Stimulated activated CD8-positive, alpha-beta memory T cell treated with anti-CD3 and anti-CD28 coated beads, Interleukin-7, amount 100 ng/mL, for 4 hours (primary cell): ENCODE data around the gene JARID2.
A peak's percentile ranks its signal among the peaks of the same experiment; 100 is the strongest.

Experiments used
- DNase-seq, 2 donors: peaks; one replicate each; pipeline ENCODE4 v3.0.0-alpha.2; 2020; ENCODE audit warnings: low read depth in 2 of 2

The JARID2 gene

DNA sequence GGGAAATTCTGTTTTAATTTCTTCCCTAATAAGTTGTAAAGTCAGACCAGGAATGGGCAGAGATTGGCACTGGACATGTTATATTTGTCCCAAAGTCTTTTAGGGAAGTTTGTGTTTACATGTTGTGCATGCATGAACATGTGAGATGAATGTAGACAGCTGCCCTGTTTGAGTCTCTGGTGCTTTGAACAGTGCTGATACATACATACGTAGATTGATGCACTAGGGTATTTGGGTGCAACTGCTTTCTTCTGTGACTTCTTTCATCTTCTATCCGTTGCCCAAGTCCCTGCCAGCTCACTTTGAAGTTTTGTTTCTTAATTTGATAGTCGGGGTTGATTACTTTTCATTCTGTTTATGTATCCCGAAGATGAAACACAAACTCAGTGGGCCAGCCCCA is 216.4 kb downstream of the JARID2 start:
- DNase-seq, result no peak

DNA sequence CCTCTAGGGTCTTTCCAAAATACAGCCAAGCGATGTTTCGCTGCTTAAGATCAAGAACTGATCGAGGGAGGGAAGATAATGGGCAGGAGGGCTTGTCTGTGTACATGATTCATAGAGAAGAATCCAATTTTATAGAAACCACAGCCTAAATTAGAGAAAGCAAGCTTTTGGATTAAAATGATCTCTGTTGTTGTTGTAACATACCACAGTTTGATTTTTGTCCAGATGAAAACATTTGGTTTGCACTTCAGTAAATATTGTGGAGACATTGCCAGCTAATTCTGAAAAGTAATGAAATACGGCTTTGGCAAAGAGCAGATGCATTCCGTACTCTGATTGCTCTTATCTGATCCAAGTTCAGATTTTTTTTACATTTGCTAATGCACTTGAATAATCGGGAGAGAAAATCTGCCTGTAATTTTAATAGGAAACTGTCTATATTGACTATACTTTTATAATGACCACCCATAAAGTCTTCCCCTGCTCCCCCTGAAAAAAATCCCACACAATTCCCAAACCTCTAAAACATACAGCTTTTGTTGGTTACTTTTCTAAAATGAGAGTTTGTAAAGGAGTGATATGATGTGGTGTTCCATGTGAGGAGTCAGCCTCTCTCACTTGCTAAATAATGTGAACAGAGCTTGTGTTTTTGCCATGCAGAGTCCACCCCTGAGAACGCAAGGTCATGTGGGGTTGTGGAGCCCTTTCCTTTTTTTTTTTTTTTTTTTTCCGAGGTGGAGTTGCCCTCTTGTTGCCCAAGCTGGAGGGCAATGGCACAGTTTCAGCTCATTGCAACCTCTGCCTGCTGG is 217.1 kb downstream of the JARID2 start:
- DNase-seq, result no peak

DNA sequence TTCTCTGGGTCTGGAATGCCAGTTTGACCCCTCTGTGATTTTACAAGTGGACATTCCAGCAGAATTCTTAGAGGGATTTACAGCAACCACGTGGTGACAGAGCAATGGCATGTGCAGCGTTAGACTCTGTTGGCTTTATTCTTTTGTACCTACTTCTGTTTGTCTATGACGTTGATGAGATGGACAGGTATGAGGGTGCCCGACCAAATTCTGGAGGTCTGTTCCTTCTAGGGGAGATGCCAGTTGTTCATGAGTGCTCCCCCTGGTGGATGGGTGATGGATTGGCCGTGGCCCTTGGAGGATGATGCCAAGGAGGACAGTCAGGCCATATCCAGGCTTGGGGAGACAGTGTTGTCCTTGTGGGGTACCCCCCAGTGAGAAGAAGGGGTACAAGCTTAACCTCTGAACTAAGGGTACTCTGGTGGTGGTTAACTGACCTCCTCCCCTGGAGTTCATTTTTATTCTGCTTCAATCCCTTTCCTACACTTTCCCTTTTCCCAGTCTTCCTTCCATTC is 218.4 kb downstream of the JARID2 start:
- peak; percentile 18 to 26 for DNase-seq

DNA sequence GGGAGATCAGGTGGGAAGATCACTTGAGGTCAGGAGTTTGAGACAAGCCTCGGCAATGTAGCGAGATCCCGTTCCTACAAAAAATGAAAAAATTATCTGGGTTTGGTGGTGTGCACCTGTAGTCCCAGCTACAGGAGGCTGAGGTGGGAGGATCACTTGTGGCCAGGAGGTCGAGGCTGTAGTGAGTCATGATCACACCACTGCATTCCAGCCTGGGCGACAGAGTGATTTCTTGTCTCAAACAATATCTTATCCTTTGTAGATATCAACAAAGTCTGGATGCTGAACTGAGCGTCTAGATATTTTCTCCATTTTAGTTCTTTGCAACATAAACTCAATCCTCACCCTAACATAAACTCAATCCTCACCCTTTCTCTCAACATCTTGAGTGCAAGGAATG is 219.3 kb downstream of the JARID2 start:
- no peak for DNase-seq

DNA sequence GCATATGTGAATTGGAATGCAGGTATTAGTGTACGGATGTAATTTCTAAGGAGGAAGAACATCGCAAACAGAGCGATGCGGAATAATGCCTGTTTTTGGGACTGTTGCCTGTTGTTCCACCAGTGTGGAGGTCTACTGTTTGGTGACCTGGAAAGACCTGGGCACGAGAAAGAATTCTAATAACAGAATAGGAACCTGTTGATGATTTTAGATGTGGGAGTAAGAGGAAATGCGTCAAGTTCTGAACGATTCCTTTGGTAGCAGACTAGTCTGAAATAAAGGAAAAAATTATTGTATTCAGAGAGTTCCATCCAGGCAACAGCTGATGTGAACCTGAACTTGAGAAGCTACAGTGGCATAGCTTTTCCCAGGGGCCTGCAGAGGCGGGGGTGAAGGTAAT is 224.9 kb downstream of the JARID2 start:
- DNase-seq, result no peak

DNA sequence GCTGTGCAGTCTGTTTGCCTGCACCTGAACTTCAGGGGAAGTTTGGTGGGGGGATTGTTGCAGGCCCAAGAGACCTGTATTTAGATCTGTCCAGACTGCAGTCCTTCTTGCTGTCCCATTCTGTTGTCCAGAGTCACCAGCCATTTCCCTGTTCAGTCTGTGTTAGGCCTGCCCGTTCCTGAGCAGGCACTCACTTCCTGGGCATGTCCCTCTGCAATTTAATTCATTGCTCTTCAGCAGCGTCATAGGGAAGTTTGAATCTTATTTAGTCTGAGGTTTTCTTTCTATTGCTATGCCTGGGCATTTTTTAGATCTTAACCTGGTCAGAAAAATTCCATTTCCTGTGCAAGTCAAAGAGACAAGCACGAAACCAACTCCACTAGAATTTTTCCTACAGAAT is 226.8 kb downstream of the JARID2 start:
- no peak for DNase-seq

DNA sequence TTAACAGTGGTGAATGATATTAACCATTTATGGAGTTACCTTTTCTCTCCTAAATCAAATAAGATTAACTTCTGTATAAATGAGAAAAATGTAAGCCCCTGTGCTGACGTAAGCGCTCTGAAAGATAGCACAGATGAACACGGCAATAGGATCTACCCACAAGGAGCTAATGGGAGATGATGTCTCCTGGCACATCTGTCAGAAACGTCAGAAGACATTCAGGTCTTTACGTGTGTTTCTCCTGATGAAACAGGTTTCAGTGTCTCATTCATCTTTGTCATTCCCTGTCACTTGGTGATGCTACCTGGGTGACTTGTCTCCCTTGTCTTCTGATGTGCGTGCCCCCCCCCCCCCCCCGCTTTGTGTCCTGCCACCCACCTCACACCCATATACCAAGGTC is 227.3 kb downstream of the JARID2 start:
- DNase-seq, result no peak

DNA sequence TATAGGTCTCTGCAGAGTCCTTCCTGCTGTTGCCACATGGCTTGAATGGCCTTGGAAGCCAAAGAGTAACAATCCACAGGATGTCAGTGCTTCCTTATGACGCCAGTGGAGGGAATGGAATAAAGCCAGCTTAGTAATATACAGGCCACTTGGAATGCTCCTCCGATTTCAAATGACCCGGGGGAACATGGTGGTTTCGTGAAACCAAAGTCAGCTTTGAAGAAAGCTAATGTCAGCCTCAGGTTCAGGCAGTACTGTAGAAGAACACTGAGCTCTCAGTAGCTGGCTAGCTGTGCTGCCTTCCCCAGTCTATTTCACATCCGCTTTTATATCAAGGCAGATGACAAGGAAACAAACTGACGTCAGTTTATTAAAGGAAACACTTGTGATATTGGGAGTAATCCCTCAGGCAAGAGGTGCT is 227.9 kb downstream of the JARID2 start:
- DNase-seq, result no peak

DNA sequence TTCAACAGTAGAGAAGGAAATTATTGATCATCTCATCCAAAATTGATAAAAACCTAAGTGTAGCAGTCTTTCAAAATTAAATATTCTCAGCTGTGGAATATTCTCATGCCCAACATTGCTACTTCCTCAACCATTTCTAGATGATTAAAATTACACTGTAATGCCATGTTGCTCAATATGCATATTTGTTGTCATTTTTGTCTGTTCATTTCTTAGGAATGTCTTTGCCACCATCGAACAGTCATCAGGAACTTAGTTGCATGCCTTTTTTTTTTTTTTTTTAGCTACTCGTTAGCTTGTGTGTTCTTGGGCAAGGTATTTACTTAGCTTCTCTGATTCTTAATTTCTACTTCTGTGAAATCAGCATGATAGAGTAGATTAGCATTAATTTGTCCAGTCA is 228.3 kb downstream of the JARID2 start:
- DNase-seq, result no peak

DNA sequence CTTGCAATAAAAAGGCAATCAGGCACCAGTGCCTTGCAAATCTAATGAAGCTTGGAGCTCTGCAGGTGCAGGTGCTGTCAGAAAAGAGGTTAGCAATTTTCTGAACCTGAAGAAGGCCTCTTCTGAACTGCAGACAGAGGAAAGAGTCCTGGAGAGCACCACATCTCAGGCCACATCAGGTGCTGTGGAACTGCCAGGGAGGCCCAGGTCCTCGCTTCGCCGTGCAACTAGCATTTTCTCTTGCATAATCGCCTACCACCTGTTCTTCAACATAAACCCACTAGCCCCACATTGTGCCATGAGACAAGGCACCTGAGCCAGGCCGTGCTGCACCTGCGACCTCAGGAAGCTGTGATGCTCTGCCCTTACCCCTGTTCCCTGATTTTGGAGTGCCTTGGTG is 229.4 kb downstream of the JARID2 start:
- DNase-seq, result no peak

DNA sequence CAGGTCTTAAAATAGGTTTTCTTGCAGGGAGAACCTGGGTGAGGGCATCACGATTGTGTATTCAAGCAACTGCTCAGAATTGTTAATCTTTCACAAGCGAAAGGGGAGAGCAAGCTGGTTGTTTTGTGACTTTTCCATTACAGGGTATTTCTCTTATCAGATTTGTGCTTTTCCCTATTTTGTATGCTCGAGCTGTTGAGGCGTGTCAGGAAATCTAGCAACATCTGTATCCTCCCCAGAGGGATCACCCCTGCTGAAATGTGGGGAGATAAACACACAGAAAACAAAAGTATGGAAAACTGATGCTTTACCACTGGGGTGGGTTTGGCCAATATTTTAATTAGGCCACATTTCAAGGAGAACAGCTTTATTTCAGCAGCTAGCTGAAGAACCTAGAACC is 230.0 kb downstream of the JARID2 start:
- no peak for DNase-seq

DNA sequence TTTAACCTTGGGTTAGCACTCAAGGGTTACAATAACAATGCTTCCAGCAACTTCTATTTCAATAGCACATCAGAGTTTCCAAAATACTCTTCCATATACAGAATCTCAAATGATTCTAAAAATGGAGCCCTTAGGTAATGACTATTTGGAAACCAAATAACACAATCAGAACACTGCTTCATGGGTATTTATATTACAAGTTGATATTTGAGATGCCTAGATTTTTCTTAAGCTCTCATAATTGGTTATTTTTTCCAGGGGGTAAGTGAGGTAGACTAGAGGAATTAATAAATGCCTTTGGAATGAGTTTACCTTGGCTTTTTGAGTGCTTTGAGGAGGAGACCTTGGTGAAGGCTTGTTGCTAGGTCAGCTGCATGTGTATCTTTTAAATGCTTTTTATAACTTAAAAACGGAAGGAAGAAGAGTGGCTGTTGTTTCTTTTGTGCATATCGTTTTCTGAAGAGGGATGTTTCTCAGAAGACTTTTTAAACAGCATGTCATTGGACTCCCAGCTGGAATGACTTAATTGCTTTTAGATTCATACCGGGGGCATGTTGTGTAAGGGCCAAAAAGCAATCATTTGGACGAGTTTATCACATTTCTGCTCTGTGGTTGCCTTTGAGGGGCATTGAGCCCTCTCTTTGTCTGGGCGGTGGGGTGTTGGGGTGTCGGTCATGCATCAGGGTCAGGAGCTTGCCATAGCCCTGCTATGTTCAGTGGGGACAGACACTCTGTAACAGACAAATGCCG is 230.9 kb downstream of the JARID2 start:
- no peak for DNase-seq

DNA sequence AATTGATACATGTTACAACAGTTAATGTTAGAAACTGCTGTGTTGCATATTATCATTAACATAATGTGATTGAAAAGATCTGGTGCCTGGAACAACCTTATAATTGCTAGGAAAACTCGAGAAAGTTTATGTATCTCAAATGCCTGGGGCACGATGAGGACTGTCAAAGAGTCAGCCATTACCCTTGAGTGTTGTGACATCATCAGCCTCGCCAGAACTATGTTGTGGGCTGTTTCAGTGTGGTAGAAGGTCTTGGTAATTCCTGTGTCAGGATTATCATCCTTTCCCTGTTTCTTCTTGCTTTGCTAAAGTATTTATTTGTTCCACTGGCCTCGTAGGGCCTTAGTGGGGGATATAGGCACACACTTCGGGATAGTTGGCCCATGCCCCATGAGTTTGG is 231.9 kb downstream of the JARID2 start:
- no peak for DNase-seq

DNA sequence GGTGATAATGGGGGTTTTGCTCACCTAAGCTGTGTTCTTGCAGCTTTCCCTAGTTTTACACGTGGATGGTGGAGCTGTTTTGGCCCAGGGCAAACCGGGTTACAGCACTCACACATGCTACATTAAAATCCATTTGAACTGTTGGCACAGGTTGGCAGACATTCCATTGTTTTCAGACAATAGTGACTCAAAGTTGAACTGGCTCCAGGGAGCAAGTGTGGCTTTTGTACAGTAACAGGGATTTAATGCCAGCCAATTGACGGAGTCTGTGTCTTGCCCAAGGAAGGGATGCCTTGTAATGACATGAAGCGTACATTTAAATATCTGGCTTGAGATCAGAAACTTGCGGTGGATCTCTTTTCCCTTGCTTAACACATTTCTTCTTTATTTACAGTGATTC is 233.9 kb downstream of the JARID2 start:
- no peak for DNase-seq

DNA sequence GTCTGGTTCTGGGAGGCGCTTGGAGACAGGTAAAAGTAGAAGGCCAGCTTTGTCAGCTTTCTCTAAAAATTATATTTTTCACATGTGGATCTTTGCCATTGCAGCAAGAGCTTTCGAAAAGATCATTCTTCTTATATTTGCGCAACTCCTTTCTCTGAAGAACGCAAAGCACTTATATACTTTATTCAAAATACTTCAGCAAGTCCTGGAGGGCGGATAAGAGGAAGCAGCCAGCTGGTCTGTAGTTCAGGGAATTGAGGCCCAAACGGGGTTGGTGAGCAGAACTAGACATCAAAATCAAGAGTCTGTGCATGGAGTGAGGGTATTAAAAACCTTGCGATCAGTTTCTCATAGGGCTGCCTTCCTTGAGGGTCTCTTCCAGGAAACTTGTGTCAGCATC is 234.7 kb downstream of the JARID2 start:
- no peak for DNase-seq

DNA sequence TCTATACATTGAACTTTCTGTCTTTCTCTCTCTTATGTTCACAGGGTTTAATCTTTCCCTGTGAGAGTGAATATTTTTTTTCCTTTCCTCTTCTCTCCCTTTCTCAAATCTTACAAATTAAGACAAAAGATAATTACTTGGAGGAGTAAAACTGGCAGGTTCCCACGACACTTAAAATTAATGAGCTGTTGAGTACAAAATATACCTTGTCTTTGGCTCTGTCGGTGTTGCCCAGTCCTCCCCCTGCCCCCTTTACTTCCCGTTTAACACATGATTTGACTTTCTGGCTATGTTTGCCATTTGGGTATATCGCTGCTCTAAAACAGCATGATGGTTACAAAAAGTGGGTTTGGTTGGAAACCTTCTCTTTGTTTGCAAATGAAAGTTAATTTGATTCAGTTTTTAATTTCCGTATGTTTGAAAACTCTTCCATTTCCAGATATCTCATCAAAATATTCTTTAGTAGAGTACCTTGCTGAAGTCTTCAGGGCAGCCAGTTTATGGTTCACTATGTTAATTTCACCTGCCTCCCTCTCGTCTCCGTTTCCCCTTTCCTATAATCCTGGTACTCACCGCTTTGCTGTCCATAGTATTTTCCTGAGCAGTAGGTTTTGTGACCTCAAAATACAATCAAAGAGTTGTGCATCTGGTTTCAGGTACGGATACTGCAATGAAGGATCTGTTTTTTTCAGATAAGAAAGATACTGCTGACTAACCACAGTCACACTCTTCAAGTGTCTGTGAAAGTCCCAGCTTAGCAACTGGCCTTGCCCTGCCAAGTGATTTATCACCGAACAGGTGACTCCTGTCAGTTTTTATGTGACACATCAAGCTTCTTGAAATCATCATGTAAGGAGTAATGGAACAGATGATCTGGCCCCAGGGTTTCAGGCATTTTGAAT is 235.8 kb downstream of the JARID2 start:
- no peak for DNase-seq

DNA sequence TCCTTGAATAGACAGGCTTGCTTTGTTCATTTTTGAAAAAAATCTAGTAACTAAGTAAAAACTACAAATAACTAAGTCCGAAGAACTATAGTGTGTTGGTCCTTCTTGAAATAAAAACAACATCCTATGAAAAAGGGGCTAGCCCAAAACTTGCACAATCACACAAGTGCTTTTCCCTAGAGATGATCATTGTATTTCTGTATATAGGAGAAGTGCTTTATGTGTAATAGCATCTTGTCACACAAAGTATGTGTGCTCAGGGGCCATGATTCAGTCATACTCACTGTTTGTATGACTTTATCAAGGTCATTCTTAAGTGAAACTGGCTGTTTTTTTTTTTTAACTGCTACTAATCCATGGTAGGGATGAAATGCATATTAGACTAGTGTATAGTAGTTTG is 237.2 kb downstream of the JARID2 start:
- DNase-seq, result no peak

DNA sequence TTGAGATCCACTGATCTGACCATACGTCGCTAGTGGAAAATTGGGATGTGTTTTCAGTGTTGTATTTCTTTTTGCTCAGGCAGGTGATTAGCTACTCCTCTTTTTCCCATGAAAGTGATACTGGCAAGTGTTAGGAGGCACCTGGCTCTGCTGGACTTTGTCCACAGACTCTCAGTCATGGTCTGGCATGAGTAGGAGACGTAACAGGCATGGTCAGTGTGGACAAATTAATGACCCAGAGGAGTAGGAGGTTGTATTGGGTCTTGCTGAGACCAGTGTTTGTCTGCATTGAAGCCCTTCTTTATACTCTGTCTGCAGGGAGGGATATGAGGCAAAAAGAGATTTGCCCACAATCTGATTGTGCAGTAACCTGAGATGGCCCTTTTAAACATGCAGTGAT is 238.3 kb downstream of the JARID2 start:
- DNase-seq, result no peak

DNA sequence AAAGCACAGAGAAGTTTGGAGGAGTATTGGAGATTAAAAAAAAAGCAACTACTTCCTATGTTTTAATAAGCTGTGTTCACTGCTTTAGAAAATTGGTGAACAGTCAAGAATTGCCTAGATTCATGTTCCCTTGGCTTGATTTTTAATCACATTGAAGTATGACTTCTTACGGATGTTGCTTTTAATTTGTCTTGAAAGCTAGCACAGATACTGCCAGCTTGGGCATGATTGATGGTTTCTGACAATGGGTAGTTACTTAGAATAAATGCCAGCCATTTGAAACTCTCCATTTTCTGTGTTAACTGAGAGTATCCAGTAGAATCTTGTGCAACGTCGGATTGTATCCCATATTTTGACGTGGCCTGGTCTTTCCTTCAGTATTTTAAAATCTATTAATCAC is 239.0 kb downstream of the JARID2 start:
- DNase-seq, result no peak

DNA sequence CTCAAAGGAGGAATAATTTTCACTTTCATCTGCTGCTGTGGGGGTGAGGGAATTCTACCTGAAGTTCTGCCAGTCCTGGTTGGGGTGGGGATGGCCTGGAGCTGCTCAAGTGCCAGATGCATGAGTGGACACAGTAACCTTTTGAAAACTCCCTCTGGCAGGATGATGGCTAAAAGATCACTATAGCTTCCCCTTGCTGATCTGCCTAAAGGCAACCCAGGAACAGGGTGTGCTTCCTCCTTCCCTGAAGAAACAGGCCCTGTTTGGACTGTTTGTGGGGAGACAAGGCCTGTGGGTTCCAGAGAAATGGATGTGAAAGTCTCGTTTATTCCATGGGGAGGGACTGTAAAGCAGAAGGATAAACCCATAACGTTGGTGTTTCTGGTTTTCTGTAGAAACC is 240.1 kb downstream of the JARID2 start:
- DNase-seq, result no peak

DNA sequence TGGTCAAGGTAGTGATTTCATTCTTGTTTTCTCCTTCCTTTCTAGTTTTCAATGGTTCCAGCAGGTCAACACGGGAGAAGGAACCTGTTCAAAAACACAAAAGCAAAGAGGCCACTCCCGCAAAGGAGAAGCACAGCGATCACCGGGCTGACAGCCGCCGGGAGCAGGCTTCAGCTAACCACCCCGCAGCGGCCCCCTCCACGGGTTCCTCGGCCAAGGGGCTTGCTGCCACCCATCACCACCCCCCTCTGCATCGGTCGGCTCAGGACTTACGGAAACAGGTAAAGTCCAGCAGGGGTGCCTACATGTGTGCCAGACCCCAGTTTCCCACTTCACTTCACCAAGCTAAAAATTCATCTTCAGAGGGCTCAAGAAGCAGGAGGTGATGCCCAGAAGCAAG is 241.4 kb downstream of the JARID2 start:
- DNase-seq, result no peak
